Measurements from ENCODE around the gene EFHD2.
A peak's percentile ranks its signal among the peaks of the same experiment; 100 is the strongest.
"Not testable (repeated sequence)": the region's sequence is repeated elsewhere in the genome, so short reads cannot be mapped to it uniquely, and the experiment has no call there.

The EFHD2 gene

GRCh38 chr1:15409388-15410222 is at the start of gene EFHD2:
Gene EFHD2 (plus strand): TSS chr1:15409888. CDS start chr1:15409972, 84 bp downstream.
- DNase-seq (ENCODE audit: low spot score): peak; percentile 97

- no peak for DNase-seq (ENCODE audit: low spot score)
Measured at GRCh38 chr1:15360700-15361099, 49.0 kb upstream of the EFHD2 start.

GRCh38 chr1:15362096-15362736 is 47.5 kb upstream of the EFHD2 start:
- DNase-seq (ENCODE audit: low spot score): no peak

GRCh38 chr1:15362737-15363128 is 47.0 kb upstream of the EFHD2 start:
- no peak for DNase-seq (ENCODE audit: low spot score)

GRCh38 chr1:15364740-15365139 is 44.9 kb upstream of the EFHD2 start:
- DNase-seq (ENCODE audit: low spot score): no peak

GRCh38 chr1:15368888-15369287 is 40.8 kb upstream of the EFHD2 start:
- no peak for DNase-seq (ENCODE audit: low spot score)

- DNase-seq (ENCODE audit: low spot score): no peak
Measured at GRCh38 chr1:15370268-15370667, 39.4 kb upstream of the EFHD2 start.

- no peak for DNase-seq (ENCODE audit: low spot score)
Measured at GRCh38 chr1:15370781-15371520, 38.7 kb upstream of the EFHD2 start.

GRCh38 chr1:15371610-15372545 is 37.8 kb upstream of the EFHD2 start:
- no peak for DNase-seq (ENCODE audit: low spot score)

GRCh38 chr1:15378729-15379128 is 31.0 kb upstream of the EFHD2 start:
- no peak for DNase-seq (ENCODE audit: low spot score)

- not testable (repeated sequence) for DNase-seq (ENCODE audit: low spot score)
Measured at GRCh38 chr1:15379151-15379550, 30.5 kb upstream of the EFHD2 start.

- DNase-seq (ENCODE audit: low spot score): no peak
Measured at GRCh38 chr1:15380601-15381508, 28.8 kb upstream of the EFHD2 start.

GRCh38 chr1:15381805-15382204 is 27.9 kb upstream of the EFHD2 start:
- no peak for DNase-seq (ENCODE audit: low spot score)

- no peak for DNase-seq (ENCODE audit: low spot score)
Measured at GRCh38 chr1:15382601-15383518, 26.8 kb upstream of the EFHD2 start.

GRCh38 chr1:15383810-15384209 is 25.9 kb upstream of the EFHD2 start:
- no peak for DNase-seq (ENCODE audit: low spot score)

GRCh38 chr1:15384301-15384901 is 25.3 kb upstream of the EFHD2 start:
- no peak for DNase-seq (ENCODE audit: low spot score)

GRCh38 chr1:15385420-15385819 is 24.3 kb upstream of the EFHD2 start:
- DNase-seq (ENCODE audit: low spot score): no peak

GRCh38 chr1:15386164-15386749 is 23.4 kb upstream of the EFHD2 start:
- DNase-seq (ENCODE audit: low spot score): no peak

All from CD4-positive, alpha-beta T cell treated with Interleukin-2 at 100 ng/mL for 4 hours (primary cell).